Keratinocyte (primary cell): ENCODE data around the gene MAN2A2. TPM values are rescaled to one million over a fixed set of nuclear protein-coding genes. Genes with fewer than 3 reads are reported as not detected.

Experiments
- DNase-seq: peaks from one replicate; pipeline ENCODE4 v3.0.0-alpha.2; 2011; ENCODE audit warnings: low read depth, missing footprints, low spot score
- FAIRE-seq: peaks from 2 replicates; lab custom pipeline; 2011; peaks lifted over from hg19 to GRCh38; lab: Jason Lieb, UNC
- H2AFZ ChIP-seq: 2 replicates; pipeline ENCODE4 v1.6.0; 2012; ENCODE audit warnings: low read length, control low read depth, inconsistent platforms; ENCODE audit not compliant: control insufficient read depth
- H3K27ac ChIP-seq: 2 replicates; pipeline ENCODE4 v1.5.1; 2011; ENCODE audit warnings: low read length; ENCODE audit not compliant: control insufficient read depth, insufficient read depth
- H3K27me3 ChIP-seq: 3 replicates; pipeline ENCODE4 v1.6.0; 2011; ENCODE audit warnings: low read length; ENCODE audit not compliant: control insufficient read depth, insufficient read depth; ENCODE audit errors: extremely low read depth
- H3K36me3 ChIP-seq, 2 experiments: 2 replicates in 1 of 2; 3 replicates in 1 of 2; pipeline ENCODE4 v1.5.1; 2011; ENCODE audit warnings: low read length in 2 of 2, mild to moderate bottlenecking in 1 of 2; ENCODE audit not compliant: control insufficient read depth in 2 of 2, insufficient read depth in 2 of 2; ENCODE audit errors: extremely low read depth in 1 of 2
- H3K4me1 ChIP-seq: 3 replicates; pipeline ENCODE4 v1.5.1; 2011; ENCODE audit warnings: low read length; ENCODE audit not compliant: control insufficient read depth, insufficient read depth; ENCODE audit errors: extremely low read depth
- H3K4me2 ChIP-seq: 3 replicates; pipeline ENCODE4 v1.6.0; 2011; ENCODE audit warnings: low read depth, low read length; ENCODE audit not compliant: control insufficient read depth, insufficient read depth; ENCODE audit errors: extremely low read depth
- H3K4me3 ChIP-seq, 3 experiments: fragments of 200-600 bp in 1 of 3; sonication (generic) in 1 of 3; 2 replicates in 2 of 3; 3 replicates in 1 of 3; pipeline ENCODE4 v1.5.1; 2011 to 2016; ENCODE audit warnings: low read length in 3 of 3, mild to moderate bottlenecking in 3 of 3, control low read depth in 2 of 3, inconsistent platforms in 1 of 3, low read depth in 1 of 3, mixed read lengths in 1 of 3, mixed run types in 1 of 3, moderate library complexity in 1 of 3; ENCODE audit not compliant: control insufficient read depth in 2 of 3, insufficient read depth in 2 of 3; ENCODE audit errors: extremely low read depth in 1 of 3
- H3K79me2 ChIP-seq: 2 replicates; pipeline ENCODE4 v1.6.0; 2012; ENCODE audit warnings: low read length; ENCODE audit not compliant: control insufficient read depth, insufficient read depth
- H3K9ac ChIP-seq: 3 replicates; pipeline ENCODE4 v1.6.0; 2011; ENCODE audit warnings: low read length; ENCODE audit not compliant: control insufficient read depth, insufficient read depth; ENCODE audit errors: extremely low read depth
- H3K9me1 ChIP-seq: 3 replicates; pipeline ENCODE4 v1.6.0; 2011; ENCODE audit warnings: low read length; ENCODE audit not compliant: control insufficient read depth, insufficient read depth; ENCODE audit errors: extremely low read depth
- H3K9me3 ChIP-seq: 2 replicates; pipeline ENCODE4 v1.5.1; 2012; ENCODE audit warnings: low read depth, low read length; ENCODE audit not compliant: control insufficient read depth
- H4K20me1 ChIP-seq: 3 replicates; pipeline ENCODE4 v1.6.0; 2011; ENCODE audit warnings: low read length; ENCODE audit not compliant: control insufficient read depth, insufficient read depth; ENCODE audit errors: extremely low read depth
- EZH2 ChIP-seq: IDR thresholded peaks from one replicate; pipeline ENCODE4 v1.6.1; 2012; ENCODE audit warnings: inconsistent platforms, mild to moderate bottlenecking, low read length, moderate library complexity
- dilution Hi-C: fragments of 300-500 bp; cut with MboI; formaldehyde crosslinking; loops from one replicate; pipeline ENCODE4 v1.7.0; 2020; ENCODE audit warnings: low sequenced_read_pairs; ENCODE audit not compliant: extremely low pct_ligation_motif_present
- polyA plus RNA-seq, 5 experiments: library from polyadenylated mRNA; depleted of rRNA in 3 of 5; stranded (reverse) in 3 of 5; stranded (forward) in 1 of 5; unstranded in 1 of 5; fragments of >200 nt; gene quantifications; 1 replicate in 1 of 5; 2 replicates in 3 of 5; 3 replicates in 1 of 5; pipeline versions ENCODE4 v1.2.1 to v1.2.3, GENCODE V29; 2011 to 2012; ENCODE audit warnings: missing spikeins in 2 of 5, low read depth in 1 of 5, low replicate concordance in 1 of 5
- TF ChIP-seq, protein P1 (sequence below), 3 experiments: IDR thresholded peaks in 1 of 3; conservative IDR thresholded peaks in 1 of 3; optimal IDR thresholded peaks in 1 of 3; 2 replicates in 2 of 3; 3 replicates in 1 of 3; pipeline versions ENCODE3 to v1.5.1; 2011; ENCODE audit warnings: low read length in 3 of 3, mild to moderate bottlenecking in 3 of 3, moderate library complexity in 2 of 3, control low read depth in 1 of 3, inconsistent platforms in 1 of 3; ENCODE audit not compliant: insufficient read depth in 2 of 3; ENCODE audit errors: extremely low read depth in 1 of 3

The MAN2A2 gene
- polyA plus RNA-seq, 1 donor (not counting 4 experiments of a cell fraction or from before 2014, with no cell fraction given) = 6.6 TPM

GRCh38 chr15:90881978-90882721, 21.0 kb upstream of the MAN2A2 start:
- no peaks in the 10 kb centered on the region for H3K9me1 ChIP-seq
- no peak overlapping the region for H3K27ac ChIP-seq
- no peaks in the 10 kb centered on the region for H3K9me3 ChIP-seq
- H3K4me2 ChIP-seq = no peak overlapping the region
- no peak for TF ChIP-seq EZH2
- TF ChIP-seq, protein P1, sequence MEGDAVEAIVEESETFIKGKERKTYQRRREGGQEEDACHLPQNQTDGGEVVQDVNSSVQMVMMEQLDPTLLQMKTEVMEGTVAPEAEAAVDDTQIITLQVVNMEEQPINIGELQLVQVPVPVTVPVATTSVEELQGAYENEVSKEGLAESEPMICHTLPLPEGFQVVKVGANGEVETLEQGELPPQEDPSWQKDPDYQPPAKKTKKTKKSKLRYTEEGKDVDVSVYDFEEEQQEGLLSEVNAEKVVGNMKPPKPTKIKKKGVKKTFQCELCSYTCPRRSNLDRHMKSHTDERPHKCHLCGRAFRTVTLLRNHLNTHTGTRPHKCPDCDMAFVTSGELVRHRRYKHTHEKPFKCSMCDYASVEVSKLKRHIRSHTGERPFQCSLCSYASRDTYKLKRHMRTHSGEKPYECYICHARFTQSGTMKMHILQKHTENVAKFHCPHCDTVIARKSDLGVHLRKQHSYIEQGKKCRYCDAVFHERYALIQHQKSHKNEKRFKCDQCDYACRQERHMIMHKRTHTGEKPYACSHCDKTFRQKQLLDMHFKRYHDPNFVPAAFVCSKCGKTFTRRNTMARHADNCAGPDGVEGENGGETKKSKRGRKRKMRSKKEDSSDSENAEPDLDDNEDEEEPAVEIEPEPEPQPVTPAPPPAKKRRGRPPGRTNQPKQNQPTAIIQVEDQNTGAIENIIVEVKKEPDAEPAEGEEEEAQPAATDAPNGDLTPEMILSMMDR (optimal IDR thresholded peaks at IDR 0.05 in 1 of 3, IDR thresholded peaks at IDR 0.05 in 1 of 3, conservative IDR thresholded peaks at IDR 0.05 in 1 of 3; ENCODE audit: extremely low read depth in 1 of 3, insufficient read depth in 2 of 3, low read length in 3 of 3) = no peak
- H3K36me3 ChIP-seq = peaks cover 11 to 27% of the 10 kb centered on the region in 2 experiments
- no peaks in the 10 kb centered on the region for H3K79me2 ChIP-seq
- no peak overlapping the region for H3K4me3 ChIP-seq
- no peaks in the 10 kb centered on the region for H4K20me1 ChIP-seq
- no peak overlapping the region for H3K9ac ChIP-seq
- DNase-seq (no peak), FAIRE-seq (no peak)
- dilution Hi-C loops = no loop called here
- no peaks in the 10 kb centered on the region for H3K4me1 ChIP-seq
- H2AFZ ChIP-seq = no peak overlapping the region
- H3K27me3 ChIP-seq = no peaks in the 10 kb centered on the region

- DNase-seq (no peak), FAIRE-seq (no peak)
- Histone ChIP-seq H3K79me2 (no peaks in the 10 kb centered on the region), H2AFZ (no peak overlapping the region), H3K4me2 (no peak overlapping the region), H3K9me3 (no peaks in the 10 kb centered on the region), H4K20me1 (no peaks in the 10 kb centered on the region), H3K36me3 (peaks cover 8 to 20% of the 10 kb centered on the region in 2 experiments), H3K9ac (no peak overlapping the region), H3K4me1 (no peaks in the 10 kb centered on the region), H3K9me1 (no peaks in the 10 kb centered on the region), H3K4me3 (no peak overlapping the region), H3K27me3 (no peaks in the 10 kb centered on the region), H3K27ac (no peak overlapping the region)
- dilution Hi-C loops = no loop called here
- no peak for TF ChIP-seq EZH2
- TF ChIP-seq, protein P1 (optimal IDR thresholded peaks at IDR 0.05 in 1 of 3, IDR thresholded peaks at IDR 0.05 in 1 of 3, conservative IDR thresholded peaks at IDR 0.05 in 1 of 3; ENCODE audit: extremely low read depth in 1 of 3, insufficient read depth in 2 of 3, low read length in 3 of 3) = no peak
These were observed 20.1 kb upstream of the MAN2A2 start for GRCh38 chr15:90882781-90883525.
